HuH-7.5 (cell line): ENCODE measurements around the gene SERGEF.

Source experiments
- DNase-seq: peaks from one replicate; pipeline ENCODE4 v3.0.0; 2011; ENCODE audit warnings: low spot score

Gene SERGEF

DNA sequence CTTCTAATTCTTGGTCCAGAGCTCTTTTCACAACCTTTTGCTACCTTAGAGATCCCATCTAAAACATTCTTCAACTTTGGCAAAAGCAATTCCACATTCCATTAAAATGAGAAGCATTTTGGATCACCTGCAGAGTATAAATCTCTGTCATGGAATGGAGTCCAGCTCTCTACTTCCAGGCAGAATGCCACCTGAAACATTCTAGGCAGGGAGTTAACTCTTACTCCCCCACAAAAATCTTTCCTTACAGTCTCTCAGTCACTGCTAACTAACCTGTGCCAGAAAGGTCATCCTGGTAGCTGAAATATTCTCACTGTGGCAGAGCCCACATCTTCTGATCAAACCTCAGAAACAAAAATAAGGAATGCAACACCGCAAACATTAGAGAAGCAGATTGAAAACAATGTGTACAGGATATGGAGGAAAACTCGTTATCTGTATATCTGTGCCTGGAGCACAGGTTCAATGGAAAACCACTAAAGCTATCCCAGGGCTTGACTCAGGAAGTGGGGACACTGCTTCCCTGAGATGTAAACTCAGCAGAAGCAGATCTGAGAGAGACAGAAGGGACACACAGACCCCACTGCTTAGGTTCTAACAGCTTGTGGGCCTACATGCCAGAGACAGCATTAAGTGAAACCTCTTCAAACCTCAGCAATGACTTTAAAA is 199.3 kb downstream of the SERGEF start:
- DNase-seq: no peak

DNA sequence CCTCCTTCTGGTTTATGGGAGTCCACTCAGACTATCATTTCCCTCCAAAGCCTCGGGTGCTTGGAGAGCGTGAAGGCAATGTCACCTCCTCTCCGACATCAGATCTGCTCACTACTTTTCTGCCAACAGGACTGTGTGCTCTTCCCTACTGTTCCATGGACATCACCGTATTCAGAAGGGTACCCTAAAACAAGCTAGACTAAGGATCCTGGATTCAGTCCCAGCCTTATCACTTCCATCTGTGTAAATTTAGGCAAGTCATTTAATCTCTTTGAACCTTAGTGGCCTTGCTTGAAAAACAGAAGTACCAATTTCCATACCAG is 200.0 kb downstream of the SERGEF start:
- DNase-seq: no peak

DNA sequence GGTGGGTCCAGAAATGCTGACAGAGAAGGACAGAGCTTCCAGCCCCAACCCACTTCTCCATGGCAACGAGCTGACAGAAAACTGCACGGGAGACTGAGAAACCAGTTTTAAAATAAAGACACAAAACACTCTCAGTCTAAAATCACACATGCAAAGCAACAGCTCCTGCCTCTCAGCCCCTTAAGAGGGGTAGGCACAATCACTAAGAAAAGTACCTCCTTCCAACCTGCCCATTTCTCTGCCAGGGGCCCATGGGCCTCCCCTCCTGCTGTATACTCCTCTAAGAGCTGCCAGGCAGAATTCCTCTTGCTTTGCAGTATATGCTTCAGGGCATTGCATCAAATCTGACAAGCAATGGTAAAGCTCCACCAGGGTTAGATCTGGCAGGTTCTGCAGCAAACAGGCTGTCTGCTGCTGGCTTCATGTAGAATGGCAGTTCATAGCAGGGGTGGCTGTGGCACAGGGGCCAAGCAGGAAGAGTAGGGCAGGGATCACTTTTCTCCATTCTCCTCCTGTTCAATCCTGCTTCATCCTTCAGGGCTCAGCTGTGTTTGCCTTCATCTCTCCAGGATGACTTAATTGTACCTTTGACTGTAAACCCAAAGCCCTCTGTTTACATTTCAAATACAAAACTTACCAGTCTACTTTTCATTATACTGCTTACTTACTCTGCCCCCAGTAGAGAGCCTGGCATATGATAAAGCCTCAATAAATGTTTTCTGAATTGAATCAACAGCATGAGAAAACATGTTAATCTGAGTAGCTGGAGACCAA is 200.6 kb downstream of the SERGEF start:
- no peak for DNase-seq

DNA sequence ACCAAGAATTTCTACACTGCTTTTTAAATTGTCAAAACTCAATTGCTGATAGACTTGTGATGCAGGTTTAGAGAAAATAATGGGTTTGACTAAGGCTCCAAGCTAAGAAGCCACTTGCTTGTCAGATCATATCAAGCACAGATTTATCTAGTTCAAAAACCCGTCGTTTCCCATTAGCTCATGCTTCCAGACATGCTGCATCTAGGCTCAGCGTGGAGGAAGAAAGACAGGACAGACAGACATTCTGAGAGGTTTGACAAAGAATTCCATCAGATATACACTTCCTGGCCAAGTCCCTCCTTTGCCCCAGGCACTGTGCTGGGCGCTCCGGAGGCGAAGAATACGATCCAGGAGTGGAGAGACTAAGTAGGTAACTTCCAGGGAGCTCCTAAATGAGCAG is 201.5 kb downstream of the SERGEF start:
- DNase-seq: no peak

DNA sequence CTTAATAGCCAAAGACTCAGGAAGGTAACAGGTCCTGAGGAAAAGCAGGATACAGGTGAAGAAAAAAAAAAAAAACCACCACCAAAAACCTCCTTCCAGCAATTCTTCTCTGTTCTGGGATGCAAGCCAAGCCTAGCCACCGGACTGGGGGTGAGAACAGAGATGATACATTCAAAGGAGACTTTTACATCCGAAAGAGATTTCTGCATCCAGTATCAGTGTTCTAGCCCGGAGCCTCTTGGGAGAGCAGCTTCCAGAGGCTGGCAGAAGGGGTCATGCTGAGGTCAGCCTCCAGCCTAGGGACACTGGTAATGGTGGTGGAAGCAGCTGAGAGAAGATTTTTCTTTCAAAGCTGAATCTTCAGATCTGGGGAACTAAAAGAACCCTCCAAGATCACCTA is 202.1 kb downstream of the SERGEF start:
- DNase-seq: no peak

DNA sequence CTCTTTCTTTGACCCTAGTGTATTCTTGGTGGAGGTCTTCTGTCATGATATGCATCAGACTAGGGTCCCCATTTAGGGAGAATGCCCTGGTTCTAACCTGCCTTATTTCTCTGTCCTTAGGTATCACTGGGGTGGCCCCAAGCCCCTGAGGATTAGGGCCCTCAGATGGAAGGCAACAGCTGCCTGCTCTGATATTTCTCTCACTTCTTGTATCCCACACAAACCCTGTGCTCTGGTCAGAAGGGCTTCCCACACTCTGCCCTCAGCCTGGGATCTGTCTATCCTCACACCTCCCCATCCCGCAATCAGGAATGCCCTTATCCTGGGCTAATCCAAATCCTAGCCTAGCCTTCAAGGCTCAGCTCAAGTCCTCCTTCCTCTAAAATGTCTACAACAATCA is 202.8 kb downstream of the SERGEF start:
- DNase-seq: no peak

DNA sequence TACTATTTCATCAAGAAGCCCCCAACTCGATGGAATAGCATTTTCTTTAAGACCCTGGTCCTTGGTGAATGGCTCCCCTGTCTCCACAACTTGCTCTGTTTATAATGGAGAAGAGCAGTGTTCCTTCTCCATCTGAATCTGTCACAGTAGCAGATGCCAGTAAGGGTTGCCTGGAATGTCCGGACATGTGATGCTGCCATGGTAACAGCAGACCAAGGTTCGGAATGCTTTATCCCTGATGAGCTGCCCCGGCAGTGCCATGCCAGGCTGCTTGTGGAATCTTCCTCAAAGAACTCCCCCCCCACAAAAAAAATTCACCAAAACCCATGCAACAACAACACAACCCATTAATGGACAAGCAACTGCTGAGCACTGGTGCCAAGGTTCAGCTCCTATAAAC is 205.8 kb downstream of the SERGEF start:
- DNase-seq: no peak

DNA sequence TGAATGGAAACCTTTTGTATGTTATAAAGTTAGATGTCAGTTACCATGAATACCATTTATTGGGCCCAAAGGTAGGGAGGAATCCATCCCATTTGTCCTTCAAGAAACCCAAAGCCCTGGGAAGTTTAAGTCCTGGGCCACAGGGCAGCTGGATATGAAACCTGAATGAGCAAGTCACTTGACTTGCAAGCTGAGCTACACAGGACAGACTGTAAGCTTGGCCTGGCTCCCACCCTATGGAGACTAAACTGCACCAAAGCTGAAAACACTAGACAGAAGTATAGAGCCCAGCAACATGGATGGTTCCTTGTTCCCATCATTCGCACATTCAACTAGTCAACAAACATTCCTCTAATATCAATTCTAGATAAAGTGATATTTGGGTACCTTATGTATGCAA is 207.0 kb downstream of the SERGEF start:
- DNase-seq: no peak

DNA sequence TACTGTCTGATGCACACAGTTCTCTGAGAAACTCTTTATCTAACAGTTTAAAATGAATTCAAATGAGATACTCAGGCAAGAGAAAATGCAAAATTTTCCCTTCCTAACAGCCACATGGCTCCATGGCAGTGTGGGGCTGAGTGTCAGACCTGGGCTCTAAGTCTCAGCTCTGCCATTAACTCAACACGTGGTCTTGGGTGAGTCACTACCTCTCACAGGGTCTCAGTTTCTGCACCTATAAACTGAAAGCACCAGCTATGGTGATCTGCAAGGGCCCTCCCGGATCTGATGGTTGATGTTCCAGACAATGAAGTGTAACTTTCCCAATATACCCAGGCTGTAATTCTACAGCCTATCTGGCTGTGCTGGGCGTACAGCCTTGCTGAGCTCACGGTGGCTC is 207.8 kb downstream of the SERGEF start:
- no peak for DNase-seq

DNA sequence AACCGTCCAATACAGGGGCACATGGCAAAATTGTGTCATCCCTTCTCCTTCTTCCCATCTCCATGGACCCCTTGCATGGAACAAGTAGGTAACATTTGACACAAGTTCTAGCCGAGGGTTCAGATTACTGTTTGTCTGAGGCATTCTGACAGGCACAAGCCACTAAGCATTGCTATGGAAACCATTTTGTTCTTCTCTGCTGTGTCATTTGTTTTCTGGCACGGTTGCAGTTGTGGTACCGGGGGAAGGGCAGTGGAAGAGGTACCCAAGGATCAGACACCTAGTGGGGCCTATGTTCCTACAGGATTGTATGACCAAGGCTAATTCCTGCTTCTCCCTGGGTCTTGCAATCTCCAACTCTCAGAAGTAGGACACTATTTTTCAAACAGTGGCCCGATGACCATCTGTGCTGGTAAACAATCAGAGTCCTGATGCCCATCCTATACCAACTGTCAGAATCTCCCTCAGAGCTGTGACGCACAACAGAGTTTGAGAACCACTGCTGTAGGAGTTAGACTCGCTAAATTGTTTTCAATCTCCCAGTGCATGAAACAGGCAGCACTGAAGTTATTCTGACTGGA is 209.0 kb downstream of the SERGEF start:
- no peak for DNase-seq

DNA sequence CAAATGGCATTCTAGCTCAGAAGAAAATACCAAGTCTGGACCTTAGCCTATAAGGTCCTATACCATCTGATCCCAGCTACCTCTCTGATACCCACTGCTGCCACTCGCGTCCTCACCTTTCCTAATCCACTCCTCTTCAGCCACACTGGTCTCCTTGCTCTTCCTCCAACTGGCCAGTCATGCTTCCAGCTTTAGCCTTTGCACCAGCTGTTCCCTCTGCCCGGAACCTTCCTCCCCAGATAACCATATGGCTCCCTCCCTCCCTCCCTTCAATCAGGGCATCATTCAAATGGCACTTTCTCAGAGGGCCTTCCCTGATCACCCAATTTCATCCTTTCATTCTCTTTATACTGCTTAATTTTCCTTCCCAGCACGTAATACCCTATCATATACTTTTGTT is 210.4 kb downstream of the SERGEF start:
- no peak for DNase-seq

DNA sequence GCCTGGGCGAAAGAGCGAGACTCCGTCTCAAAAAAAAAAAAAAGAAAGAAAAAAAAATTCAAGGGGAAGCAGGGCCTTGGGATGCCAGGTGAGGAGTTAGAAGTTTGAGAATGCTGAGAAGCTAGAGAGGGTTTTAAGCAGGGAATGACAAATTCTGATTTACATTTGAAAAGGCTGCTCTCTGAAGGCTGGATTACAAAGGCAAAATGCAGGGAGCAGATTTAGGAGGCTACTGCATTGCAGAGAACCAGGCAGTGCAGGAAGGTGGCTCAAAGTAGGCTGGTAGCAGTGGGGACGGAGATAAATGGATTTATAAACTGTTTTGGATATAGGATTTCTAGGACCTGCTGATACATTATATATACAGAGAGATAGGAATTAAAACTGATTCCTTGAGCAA is 211.7 kb downstream of the SERGEF start:
- no peak for DNase-seq

DNA sequence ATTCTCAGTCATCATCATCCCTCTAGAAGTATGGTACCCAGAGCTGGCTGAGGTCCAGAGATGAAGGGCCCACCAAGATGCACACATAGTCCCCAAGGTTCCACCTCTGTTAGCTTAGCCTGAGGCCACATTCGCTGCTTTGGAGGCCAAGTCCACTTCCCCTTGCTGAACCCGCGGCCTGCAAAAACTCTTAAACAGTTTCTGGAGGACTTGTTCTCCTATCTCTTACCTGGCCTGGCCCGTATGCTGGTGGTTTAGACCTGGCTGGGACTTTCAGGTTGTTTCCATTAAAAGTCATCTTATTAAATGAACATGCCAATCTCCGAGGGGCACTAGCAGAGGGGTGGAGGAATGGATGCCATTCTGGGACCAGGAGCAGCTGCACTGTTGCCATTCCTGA is 213.7 kb downstream of the SERGEF start:
- DNase-seq: no peak

DNA sequence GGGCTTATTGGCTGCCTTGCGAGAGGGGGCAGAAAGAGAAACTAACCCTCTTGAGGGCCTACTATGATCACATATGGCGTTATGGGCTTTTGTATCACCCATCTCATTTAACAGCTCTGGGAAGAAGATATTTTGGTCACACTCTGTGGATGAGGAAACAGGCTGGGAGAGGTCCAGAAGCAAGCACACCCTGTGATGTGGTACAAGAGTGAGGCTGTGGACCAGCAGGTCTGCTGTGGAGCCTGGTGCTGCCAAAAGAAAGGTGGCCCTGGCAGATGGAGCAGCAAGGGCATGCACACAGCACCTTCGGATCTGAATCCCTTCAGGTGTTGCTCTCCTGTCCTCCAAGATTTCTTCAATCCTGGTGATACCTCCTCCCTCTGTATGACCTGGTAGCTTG is 214.1 kb downstream of the SERGEF start:
- no peak for DNase-seq

DNA sequence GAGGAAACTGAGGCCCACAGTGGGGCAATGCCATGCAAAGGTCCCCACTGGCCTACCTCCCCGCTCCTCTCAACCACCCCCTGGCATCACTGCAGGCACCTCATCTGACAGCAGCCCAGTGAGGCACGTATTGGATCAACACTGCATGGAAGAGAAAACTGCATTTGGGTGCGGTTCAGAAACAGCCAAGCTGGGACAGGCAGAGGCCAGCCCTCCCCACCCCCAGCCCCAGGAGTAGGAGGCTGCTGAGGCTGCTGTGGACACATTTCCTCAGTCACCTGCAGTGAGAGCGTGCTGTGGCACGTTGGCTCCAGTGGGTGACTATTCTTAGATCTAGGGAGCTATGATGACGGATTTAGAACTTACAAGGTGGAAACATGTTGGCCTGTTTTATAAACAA is 214.6 kb downstream of the SERGEF start:
- DNase-seq: no peak

DNA sequence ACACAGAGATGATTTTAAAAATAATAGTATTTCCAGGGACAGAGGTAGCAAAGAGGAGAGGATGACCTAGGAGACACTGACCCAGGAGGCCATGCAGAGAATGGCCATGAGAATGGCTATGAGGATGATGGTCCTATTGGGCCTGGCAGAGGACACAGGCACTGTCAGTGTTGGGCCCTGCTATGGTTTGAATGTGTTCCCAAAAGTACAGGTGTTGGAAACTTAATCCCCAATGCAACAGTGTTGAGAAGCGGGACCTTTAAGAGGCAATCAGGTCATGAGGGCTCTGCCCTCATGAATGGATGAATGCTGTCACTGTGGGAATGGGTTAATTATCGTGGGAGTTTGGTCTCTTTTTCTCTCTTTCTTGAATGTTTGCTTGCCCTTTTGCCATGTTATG is 216.7 kb downstream of the SERGEF start:
- no peak for DNase-seq

DNA sequence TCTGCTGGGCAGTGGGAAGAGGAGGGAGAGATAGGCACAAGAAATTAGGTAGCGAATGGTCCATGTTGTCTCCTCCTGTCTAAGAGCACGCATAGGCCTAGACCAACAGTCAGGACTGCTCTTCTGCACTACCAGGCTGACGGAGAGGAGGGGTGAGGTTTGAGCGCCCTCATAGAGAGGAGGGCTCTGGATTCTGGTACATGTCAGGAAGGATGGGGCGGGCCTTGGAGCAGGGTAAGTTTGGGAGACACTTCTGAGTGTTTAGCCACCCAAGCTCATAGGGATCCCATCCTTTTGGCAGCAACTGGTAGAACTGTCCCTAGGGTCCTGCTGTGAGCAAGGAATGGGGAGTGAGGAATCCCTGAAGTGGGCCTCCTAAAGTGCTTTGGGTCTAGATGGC is 217.9 kb downstream of the SERGEF start:
- DNase-seq: no peak

DNA sequence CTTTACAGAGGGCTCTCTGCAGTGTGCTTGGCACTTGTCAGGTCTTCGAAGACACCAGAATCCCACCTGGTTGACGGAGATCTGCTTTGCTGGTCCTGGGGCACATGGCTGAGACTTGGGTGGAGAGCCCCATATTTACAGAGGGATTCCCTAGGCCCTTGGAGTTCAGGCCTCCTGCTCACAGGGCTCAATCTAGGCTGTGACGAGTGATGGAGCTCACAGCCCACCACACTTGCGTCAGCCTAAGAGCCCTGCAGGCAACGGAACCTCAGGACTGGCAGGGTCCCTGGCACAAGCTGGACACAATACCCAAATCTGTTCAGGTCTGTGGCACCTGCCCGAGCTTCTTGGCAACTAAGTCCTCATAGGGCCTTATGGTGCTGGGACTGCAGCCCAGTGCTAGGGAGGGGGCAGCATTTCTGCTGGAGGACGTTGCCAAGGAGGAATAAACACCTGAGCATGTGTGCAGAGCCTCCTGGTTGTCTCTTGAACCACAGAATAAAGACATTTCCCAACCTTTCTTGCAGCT is 219.1 kb downstream of the SERGEF start:
- no peak for DNase-seq

DNA sequence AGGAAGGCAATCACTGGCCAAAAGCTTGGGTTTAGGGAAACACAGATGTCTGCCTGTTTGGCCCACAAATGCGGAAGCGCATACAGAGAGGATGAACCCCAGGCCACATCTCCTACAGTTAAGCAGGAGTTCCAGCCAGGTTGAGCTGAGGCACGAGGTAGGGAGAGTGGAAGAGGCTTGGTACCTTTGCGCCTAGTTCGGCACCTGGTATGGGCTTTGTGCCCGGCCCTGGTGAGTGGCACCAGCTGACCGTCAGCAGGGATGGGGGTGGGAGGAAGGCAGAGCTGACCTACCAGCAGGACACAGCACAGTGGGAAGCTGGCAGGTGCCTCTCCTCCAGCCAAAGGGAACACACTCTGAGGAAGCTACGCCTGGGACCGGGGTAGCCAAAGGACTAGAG is 220.7 kb downstream of the SERGEF start:
- DNase-seq: no peak

DNA sequence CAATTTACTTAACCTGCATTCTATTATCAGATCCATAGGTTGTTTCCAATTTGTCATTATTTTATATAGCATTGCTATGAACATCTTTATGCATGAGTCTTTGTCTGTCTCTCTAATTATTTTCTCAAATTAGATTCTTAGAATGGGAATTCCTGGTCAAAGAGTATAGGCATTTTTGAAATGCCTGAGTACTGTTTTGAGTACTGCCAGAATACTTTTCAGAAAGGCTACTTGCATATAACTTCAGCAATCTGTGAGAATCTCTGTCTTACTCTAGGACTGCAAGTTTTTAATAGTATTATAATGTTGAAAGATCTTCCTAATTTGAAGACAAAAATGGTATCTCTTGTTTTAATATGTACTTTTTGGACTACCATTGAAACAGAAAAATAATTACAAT is 221.7 kb downstream of the SERGEF start:
- no peak for DNase-seq

DNA sequence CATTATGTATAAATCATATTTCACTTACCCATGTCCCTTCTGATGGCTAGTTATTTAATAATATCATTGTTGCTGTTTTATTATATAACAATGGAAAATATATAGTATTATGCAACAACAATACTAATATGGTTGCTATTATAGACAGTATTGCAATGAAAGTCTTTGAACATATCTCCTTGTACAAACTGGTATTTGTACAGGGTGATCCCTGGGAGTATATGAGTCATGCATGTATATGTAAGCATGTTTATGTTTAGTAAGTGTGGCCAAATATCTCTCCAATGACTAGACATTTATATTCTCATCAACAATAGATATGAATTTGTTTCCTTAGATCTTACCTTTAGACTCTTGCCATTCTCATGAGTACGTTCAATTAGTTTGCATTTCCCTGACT is 222.4 kb downstream of the SERGEF start:
- DNase-seq: no peak

DNA sequence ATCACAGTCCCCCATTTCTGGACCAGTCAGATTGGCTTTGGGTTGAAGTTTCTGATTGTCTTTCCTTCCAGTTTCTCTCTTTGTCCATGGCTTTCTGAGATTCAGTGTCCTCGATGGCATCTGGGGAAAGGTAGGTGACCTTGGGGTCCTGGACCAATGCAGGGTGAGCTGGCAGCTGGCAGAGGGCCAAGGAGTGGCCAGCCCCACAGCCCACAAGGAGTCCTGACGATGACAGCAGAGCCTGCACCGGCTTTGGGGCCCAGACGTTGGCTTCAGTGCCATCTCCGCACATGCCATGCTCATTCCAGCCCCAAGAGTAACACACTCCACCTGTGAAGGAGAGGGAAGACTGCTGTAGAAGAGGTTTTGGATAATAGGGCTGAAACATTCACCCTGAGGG is 224.8 kb downstream of the SERGEF start:
- DNase-seq: no peak

DNA sequence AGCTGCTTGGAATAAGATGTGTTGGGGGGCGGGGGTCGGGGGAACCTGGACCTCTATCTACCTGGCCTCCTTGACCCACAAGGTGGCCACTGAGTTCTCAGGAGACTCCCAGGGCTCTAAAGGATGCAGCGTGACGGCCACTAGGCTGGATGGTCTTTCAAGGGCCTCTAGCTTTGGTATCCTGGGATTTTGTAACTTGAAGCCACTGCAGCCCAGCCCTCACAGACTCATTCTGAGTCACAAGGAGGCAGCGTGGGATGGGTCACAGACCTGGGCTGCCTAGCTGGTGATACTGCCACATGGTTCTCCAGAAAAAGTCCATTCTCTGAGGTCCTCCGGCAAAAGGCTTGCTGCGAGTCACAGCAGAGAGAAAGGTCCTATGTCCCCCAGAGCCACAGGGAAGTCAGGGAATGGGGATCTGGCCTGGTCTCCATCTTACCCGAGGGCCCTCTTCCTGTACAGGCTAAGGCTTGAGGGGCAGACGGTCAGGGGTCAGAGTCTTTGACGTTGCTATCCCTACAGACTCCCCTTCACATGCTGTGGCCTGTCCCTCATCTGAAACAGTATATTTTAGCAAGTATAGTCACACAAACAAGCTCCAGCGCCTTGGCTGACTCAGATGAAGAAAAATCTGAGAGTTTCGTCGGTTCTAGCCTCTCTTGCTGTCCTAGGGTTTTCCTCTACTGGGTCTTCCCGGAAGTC is 225.9 kb downstream of the SERGEF start:
- DNase-seq: no peak
